SK-N-SH treated with all-trans-retinoic acid at 6 μM for 48 hours (cell line): Measurements from ENCODE around the gene MUC22.

Experiments used
- ATAC-seq: fragments of 200-7000 bp; cut with Tn5 transposase; 3 replicates; pipeline ENCODE4 v1.9.1; 2020; ENCODE audit warnings: mild to moderate bottlenecking, moderate library complexity
- ARNTL ChIP-seq: fragments of 450-650 bp; formaldehyde crosslinking; IDR thresholded peaks from 2 replicates; pipeline ENCODE4 v1.5.0; 2020; ENCODE audit warnings: low read depth, mild to moderate bottlenecking, moderate library complexity, borderline replicate concordance
- BACH2 ChIP-seq: fragments of 250-450 bp; sonication (Bioruptor Pico); IDR thresholded peaks from 2 replicates; pipeline ENCODE4 v1.9.0; 2021; ENCODE audit warnings: mild to moderate bottlenecking, borderline replicate concordance
- CREB5 ChIP-seq: fragments of 250-450 bp; sonication (Bioruptor Pico); IDR thresholded peaks from 2 replicates; pipeline ENCODE4 v1.5.1; 2020; ENCODE audit warnings: low read depth, mild to moderate bottlenecking, moderate library complexity
- CSDC2 ChIP-seq: fragments of 250-450 bp; sonication (Bioruptor Pico); IDR thresholded peaks from 2 replicates; pipeline ENCODE4 v1.5.0; 2020; ENCODE audit warnings: mild to moderate bottlenecking, moderate library complexity
- ESRRG ChIP-seq: fragments of 250-450 bp; sonication (Bioruptor Pico); IDR thresholded peaks from 2 replicates; pipeline ENCODE4 v1.6.1; 2021; ENCODE audit warnings: mild to moderate bottlenecking
- GLIS3 ChIP-seq: fragments of 250-450 bp; sonication (Bioruptor Pico); IDR thresholded peaks from 2 replicates; pipeline ENCODE4 v1.5.0; 2020; ENCODE audit warnings: mild to moderate bottlenecking, moderate library complexity
- ISL1 ChIP-seq: fragments of 250-450 bp; sonication (Bioruptor Pico); IDR thresholded peaks from 2 replicates; pipeline ENCODE4 v2.1.2; 2022; ENCODE audit warnings: mild to moderate bottlenecking, moderate library complexity
- OSR1 ChIP-seq: fragments of 250-450 bp; sonication (Bioruptor Pico); IDR thresholded peaks from 2 replicates; pipeline ENCODE4 v1.8.0; 2022; ENCODE audit warnings: moderate library complexity, mild to moderate bottlenecking, inconsistent platforms
- PATZ1 ChIP-seq: fragments of 250-450 bp; sonication (Bioruptor Pico); IDR thresholded peaks from 2 replicates; pipeline ENCODE4 v1.8.0; 2020; ENCODE audit warnings: mild to moderate bottlenecking, moderate library complexity, borderline replicate concordance
- POU6F1 ChIP-seq: fragments of 250-450 bp; sonication (Bioruptor Pico); IDR thresholded peaks from 2 replicates; pipeline ENCODE4 v1.8.0; 2021; ENCODE audit warnings: low read depth, mild to moderate bottlenecking, moderate library complexity, borderline replicate concordance
- PPARA ChIP-seq: fragments of 250-450 bp; sonication (Bioruptor Pico); IDR thresholded peaks from 2 replicates; pipeline ENCODE4 v1.5.0; 2020; ENCODE audit warnings: mild to moderate bottlenecking, borderline replicate concordance
- RARB ChIP-seq: fragments of 250-450 bp; sonication (Bioruptor Pico); IDR thresholded peaks from 2 replicates; pipeline ENCODE4 v1.8.0; 2021; ENCODE audit warnings: mild to moderate bottlenecking, moderate library complexity
- SNAI2 ChIP-seq: fragments of 250-450 bp; sonication (Bioruptor Pico); IDR thresholded peaks from 2 replicates; pipeline ENCODE4 v1.5.0; 2020; ENCODE audit warnings: mild to moderate bottlenecking, moderate library complexity
- TCF4 ChIP-seq: fragments of 250-450 bp; sonication (Bioruptor Pico); IDR thresholded peaks from 2 replicates; pipeline ENCODE4 v1.8.0; 2021; ENCODE audit warnings: mild to moderate bottlenecking, moderate library complexity, borderline replicate concordance
- TOX ChIP-seq: fragments of 250-450 bp; sonication (Bioruptor Pico); IDR thresholded peaks from 2 replicates; pipeline ENCODE4 v1.8.0; 2021; ENCODE audit warnings: mild to moderate bottlenecking, moderate library complexity, borderline replicate concordance
- TSHZ2 ChIP-seq: fragments of 250-450 bp; sonication (Bioruptor Pico); IDR thresholded peaks from 2 replicates; pipeline ENCODE4 v1.5.0; 2020; ENCODE audit warnings: mild to moderate bottlenecking, moderate library complexity
- ZC3H10 ChIP-seq: fragments of 250-450 bp; sonication (Bioruptor Pico); IDR thresholded peaks from 2 replicates; pipeline ENCODE4 v1.5.1; 2021; ENCODE audit warnings: mild to moderate bottlenecking, moderate library complexity
- ZFP3 ChIP-seq: fragments of 250-450 bp; sonication (Bioruptor Pico); IDR thresholded peaks from 2 replicates; pipeline ENCODE4 v1.5.0; 2020; ENCODE audit warnings: mild to moderate bottlenecking, moderate library complexity
- ZFP30 ChIP-seq: fragments of 450-650 bp; formaldehyde crosslinking; IDR thresholded peaks from 2 replicates; pipeline ENCODE4 v1.5.0; 2022; ENCODE audit warnings: mild to moderate bottlenecking, moderate library complexity
- ZNF565 ChIP-seq: fragments of 450-650 bp; formaldehyde crosslinking; conservative IDR thresholded peaks from 2 replicates; pipeline ENCODE4 v1.5.0; 2020; ENCODE audit warnings: low read depth, mild to moderate bottlenecking, moderate library complexity
- ZNF70 ChIP-seq: fragments of 450-650 bp; formaldehyde crosslinking; IDR thresholded peaks from 2 replicates; pipeline ENCODE4 v1.5.0; 2020; ENCODE audit warnings: mild to moderate bottlenecking, moderate library complexity
- ZNF8 ChIP-seq: fragments of 450-650 bp; formaldehyde crosslinking; IDR thresholded peaks from 2 replicates; pipeline ENCODE4 v1.5.0; 2020; ENCODE audit warnings: mild to moderate bottlenecking, moderate library complexity

The MUC22 gene

GRCh38 chr6:31055441-31055840 is 45.2 kb downstream of the MUC22 start:
- TF ChIP-seq ZNF70 (CRISPR knock-in tag), result no peak
- TF ChIP-seq BACH2, result no peak
- TF ChIP-seq OSR1 (CRISPR knock-in tag), result no peak
- no peak for TF ChIP-seq ZFP30 (CRISPR knock-in tag)
- no peak for TF ChIP-seq TSHZ2 (CRISPR knock-in tag)
- TF ChIP-seq ZC3H10, result no peak
- no peak for TF ChIP-seq SNAI2
- TF ChIP-seq RARB (CRISPR knock-in tag), result no peak
- no peak for TF ChIP-seq CSDC2 (CRISPR knock-in tag)
- TF ChIP-seq ISL1 (CRISPR knock-in tag), result no peak
- TF ChIP-seq TOX (CRISPR knock-in tag), result no peak
- no peak for TF ChIP-seq ZNF8 (CRISPR knock-in tag)
- no peak for TF ChIP-seq TCF4 (CRISPR knock-in tag)
- TF ChIP-seq CREB5, result no peak
- no peak for TF ChIP-seq ESRRG (CRISPR knock-in tag)
- TF ChIP-seq ZFP3 (CRISPR knock-in tag), result no peak
- TF ChIP-seq ARNTL, result no peak
- TF ChIP-seq ZNF565 (CRISPR knock-in tag), result no peak
- TF ChIP-seq PPARA, result no peak
- no peak for TF ChIP-seq GLIS3 (CRISPR knock-in tag)
- no peak for ATAC-seq

GRCh38 chr6:31057426-31058003 is 47.2 kb downstream of the MUC22 start:
- no peak for TF ChIP-seq PPARA
- ATAC-seq, result peak; percentile 50

- peak; percentile 57; the same call in 1 of the 2 replicates for TF ChIP-seq TOX (CRISPR knock-in tag)
- 0 out of 2 replicates have a peak, but pooled peaks have one; percentile 36 for TF ChIP-seq RARB (CRISPR knock-in tag)
- TF ChIP-seq ZNF565 (CRISPR knock-in tag), result no peak
- peak; percentile 94 for ATAC-seq
Observed at GRCh38 chr6:31058128-31058894, 48.0 kb downstream of the MUC22 start.

GRCh38 chr6:31060145-31060544 is 49.9 kb downstream of the MUC22 start:
- no peak for ATAC-seq
- TF ChIP-seq PATZ1, result no peak
- no peak for TF ChIP-seq ZNF70 (CRISPR knock-in tag)
- TF ChIP-seq ZFP30 (CRISPR knock-in tag), result no peak
- TF ChIP-seq POU6F1 (CRISPR knock-in tag), result no peak
- no peak for TF ChIP-seq CREB5
